Prostate gland (tissue), 2 donors: Measurements from ENCODE around the gene MCM10.

ENCODE experiments used
- POLR2A ChIP-seq: fragments of 450-650 bp; IDR thresholded peaks from one replicate; pipeline ENCODE4 v1.6.1; 2016; ENCODE audit warnings: antibody characterized with exemption, mild to moderate bottlenecking
- TF ChIP-seq, protein P1 (sequence below), 4 experiments: fragments of 200-600 bp in 2 of 4; fragments of 450-650 bp in 2 of 4; sonication (generic) in 2 of 4; IDR thresholded peaks; 1 replicate in 3 of 4; 2 replicates in 1 of 4; pipeline ENCODE4 v1.5.1; 2016 to 2019; ENCODE audit warnings: antibody characterized with exemption in 4 of 4, mild to moderate bottlenecking in 2 of 4, moderate library complexity in 2 of 4

DNA sequence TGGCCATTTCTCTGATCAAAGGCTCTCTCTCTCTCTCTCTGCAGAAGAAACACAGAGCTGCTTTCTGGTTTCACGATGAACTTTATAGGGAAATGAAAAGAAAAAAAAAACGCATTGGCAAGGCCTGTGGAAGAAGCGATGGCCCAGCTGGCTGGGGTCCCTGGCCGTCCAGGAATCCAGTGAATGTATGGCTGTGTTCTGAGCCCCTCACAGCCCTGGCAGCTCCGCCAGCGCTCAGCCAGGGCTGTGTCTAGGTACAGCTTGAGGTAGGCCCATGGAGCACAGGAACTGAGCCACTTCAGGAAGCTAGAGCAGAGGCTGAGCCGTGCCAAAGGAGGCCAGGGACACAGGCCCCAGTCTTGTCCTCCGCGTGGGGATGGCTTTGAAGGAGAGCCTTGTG is 85.9 kb downstream of the MCM10 start:
- TF ChIP-seq POLR2A = no peak
- TF ChIP-seq, protein P1, sequence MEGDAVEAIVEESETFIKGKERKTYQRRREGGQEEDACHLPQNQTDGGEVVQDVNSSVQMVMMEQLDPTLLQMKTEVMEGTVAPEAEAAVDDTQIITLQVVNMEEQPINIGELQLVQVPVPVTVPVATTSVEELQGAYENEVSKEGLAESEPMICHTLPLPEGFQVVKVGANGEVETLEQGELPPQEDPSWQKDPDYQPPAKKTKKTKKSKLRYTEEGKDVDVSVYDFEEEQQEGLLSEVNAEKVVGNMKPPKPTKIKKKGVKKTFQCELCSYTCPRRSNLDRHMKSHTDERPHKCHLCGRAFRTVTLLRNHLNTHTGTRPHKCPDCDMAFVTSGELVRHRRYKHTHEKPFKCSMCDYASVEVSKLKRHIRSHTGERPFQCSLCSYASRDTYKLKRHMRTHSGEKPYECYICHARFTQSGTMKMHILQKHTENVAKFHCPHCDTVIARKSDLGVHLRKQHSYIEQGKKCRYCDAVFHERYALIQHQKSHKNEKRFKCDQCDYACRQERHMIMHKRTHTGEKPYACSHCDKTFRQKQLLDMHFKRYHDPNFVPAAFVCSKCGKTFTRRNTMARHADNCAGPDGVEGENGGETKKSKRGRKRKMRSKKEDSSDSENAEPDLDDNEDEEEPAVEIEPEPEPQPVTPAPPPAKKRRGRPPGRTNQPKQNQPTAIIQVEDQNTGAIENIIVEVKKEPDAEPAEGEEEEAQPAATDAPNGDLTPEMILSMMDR (IDR thresholded peaks at IDR 0.05) = no peak
